ENCODE data around the gene UFD1.
A peak's percentile ranks its signal among the peaks of the same experiment; 100 is the strongest.

DNA sequence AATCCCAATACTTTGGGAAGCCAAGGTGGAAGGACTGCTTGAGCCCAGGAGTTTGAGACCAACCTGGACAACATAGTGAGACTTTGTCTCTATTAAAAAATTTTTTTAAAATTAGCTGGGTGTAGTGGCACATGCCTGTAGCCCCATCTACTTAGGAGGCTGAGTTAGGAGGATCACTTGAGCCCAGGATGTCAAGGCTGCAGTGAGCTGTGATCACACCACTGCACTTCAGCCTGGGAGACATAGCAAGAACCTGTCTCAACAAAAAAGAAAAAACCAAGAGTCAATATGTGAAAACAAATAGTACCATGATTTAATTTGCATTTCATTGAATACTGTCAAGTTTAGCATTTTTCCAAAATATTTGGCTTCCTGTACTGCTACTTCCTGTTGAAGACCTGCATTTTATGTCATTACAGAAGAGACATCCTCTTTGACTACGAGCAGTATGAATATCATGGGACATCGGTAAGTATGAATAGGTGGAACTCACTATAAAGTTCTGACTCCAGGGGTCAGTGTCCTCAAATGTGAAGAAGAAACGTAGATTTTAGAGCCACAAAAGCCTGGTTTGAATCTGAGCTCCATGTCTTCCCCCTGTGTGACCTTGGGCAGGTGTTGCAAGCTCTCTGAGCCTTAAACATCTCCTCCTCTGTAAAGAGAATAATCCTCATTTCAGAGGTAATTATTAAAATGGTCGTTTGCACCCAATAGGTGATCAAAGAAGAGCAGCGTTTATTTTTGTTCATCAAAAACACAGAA, 16.8 kb upstream of the UFD1 start:
- TF ChIP-seq JUND (IDR thresholded peaks at IDR 0.05; ENCODE audit: borderline replicate concordance, low read depth, low read length) (no peak), JUND (tag; IDR thresholded peaks at IDR 0.05; ENCODE audit: borderline replicate concordance, low read depth, low read length) (no peak), DPF2 (IDR thresholded peaks at IDR 0.05) (no peak), RCOR1 (IDR thresholded peaks at IDR 0.05; ENCODE audit: borderline replicate concordance in 1 of 2, low read depth in 2 of 2, low read length in 2 of 2) (no peak), GTF2F1 (IDR thresholded peaks at IDR 0.05; ENCODE audit: low read depth, low read length) (no peak), GABPB1 (CRISPR knock-in tag; IDR thresholded peaks at IDR 0.05) (no peak), NR2C2 (CRISPR knock-in tag; IDR thresholded peaks at IDR 0.05) (0 out of 2 replicates have a peak, but pooled peaks have one; percentile 4), NR2C2 (tag; IDR thresholded peaks at IDR 0.05) (no peak), SIN3A (IDR thresholded peaks at IDR 0.05; ENCODE audit: borderline replicate concordance in 2 of 2, control insufficient read depth in 1 of 2, low read depth in 2 of 2, low read length in 2 of 2) (no peak), HNRNPL (IDR thresholded peaks at IDR 0.05; ENCODE audit: low read depth, low read length) (no peak), ZNF79 (CRISPR knock-in tag; IDR thresholded peaks at IDR 0.05; ENCODE audit: low read depth) (no peak)
